ENCODE measurements around the gene ITPK1.

Gene ITPK1

GRCh38 chr14:93005135-93005813 lies 110.5 kb downstream of the ITPK1 start:
- no peak for DNase-seq

GRCh38 chr14:93004699-93005082 lies 111.0 kb downstream of the ITPK1 start:
- DNase-seq: no peak

- no peak for DNase-seq
Observed at GRCh38 chr14:93003945-93004698, 111.6 kb downstream of the ITPK1 start.

GRCh38 chr14:93002851-93003298 lies 112.8 kb downstream of the ITPK1 start:
- DNase-seq: no peak

- no peak for DNase-seq
Observed at GRCh38 chr14:93002049-93002448, 113.7 kb downstream of the ITPK1 start.

GRCh38 chr14:92998946-92999345 lies 116.8 kb downstream of the ITPK1 start:
- no peak for DNase-seq

- DNase-seq: no peak
Observed at GRCh38 chr14:92997343-92998061, 118.2 kb downstream of the ITPK1 start.

- no peak for DNase-seq
Observed at GRCh38 chr14:92995620-92996019, 120.1 kb downstream of the ITPK1 start.

GRCh38 chr14:92994942-92995341 lies 120.8 kb downstream of the ITPK1 start:
- DNase-seq: no peak

- DNase-seq: no peak
Observed at GRCh38 chr14:92994131-92994676, 121.5 kb downstream of the ITPK1 start.

- no peak for DNase-seq
Observed at GRCh38 chr14:92993302-92993701, 122.4 kb downstream of the ITPK1 start.

- DNase-seq: no peak
Observed at GRCh38 chr14:92991536-92991935, 124.2 kb downstream of the ITPK1 start.

GRCh38 chr14:92990456-92991430 lies 125.0 kb downstream of the ITPK1 start:
- DNase-seq: no peak

GRCh38 chr14:92988786-92989755 lies 126.7 kb downstream of the ITPK1 start:
- no peak for DNase-seq

- DNase-seq: no peak
Observed at GRCh38 chr14:92987713-92988510, 127.8 kb downstream of the ITPK1 start.

GRCh38 chr14:92987148-92987570 lies 128.6 kb downstream of the ITPK1 start:
- DNase-seq: no peak

- DNase-seq: no peak
Observed at GRCh38 chr14:92986254-92987147, 129.2 kb downstream of the ITPK1 start.

- no peak for DNase-seq
Observed at GRCh38 chr14:92985521-92985920, 130.2 kb downstream of the ITPK1 start.

- no peak for DNase-seq
Observed at GRCh38 chr14:92984896-92985295, 130.8 kb downstream of the ITPK1 start.
